Endothelial cell of umbilical vein (primary cell): Measurements from ENCODE around the gene DCAF6. TPM values are rescaled to one million over a fixed set of nuclear protein-coding genes. Genes with fewer than 3 reads are reported as not detected.

Source experiments
- BruUV-seq: library from RNA; stranded (reverse); fragments of 400-500 nt; replicated peaks from 2 replicates; lab custom pipeline; 2021; lab: Mats Ljungman, UMichigan
- CTCF ChIA-PET: fragments of 300-600, 350-600 bp; sonication (Branson Sonifier 250); formaldehyde crosslinking; loops from one replicate; lab custom pipeline; 2021; ENCODE audit warnings: antibody characterized with exemption, inconsistent platforms; lab: Charles Lee
- POLR2A ChIA-PET: fragments of 300-600, 350-600 bp; sonication (Branson Sonifier 250); formaldehyde crosslinking; loops from one replicate; lab custom pipeline; 2021; ENCODE audit warnings: antibody characterized with exemption, inconsistent platforms; lab: Charles Lee
- DNase-seq: peaks from one replicate; pipeline ENCODE4 v3.0.0-alpha.2; 2011; ENCODE audit warnings: low read depth, low spot score
- FAIRE-seq: peaks from 2 replicates; lab custom pipeline; 2011; peaks lifted over from hg19 to GRCh38; lab: Jason Lieb, UNC
- H2AFZ ChIP-seq: 2 replicates; pipeline ENCODE4 v1.6.0; 2012; ENCODE audit warnings: low read depth, low read length, control low read depth, inconsistent platforms
- H3K27ac ChIP-seq: 2 replicates; pipeline ENCODE4 v1.5.1; 2011; ENCODE audit warnings: low read depth, mild to moderate bottlenecking, control low read depth, low read length, moderate library complexity; ENCODE audit not compliant: insufficient read depth
- H3K27me3 ChIP-seq, 2 experiments: 2 replicates each; pipeline versions ENCODE4 v1.6.0 to v1.6.1; 2011; ENCODE audit warnings: low read length in 2 of 2, mixed read lengths in 1 of 2; ENCODE audit not compliant: control insufficient read depth in 2 of 2, insufficient read depth in 2 of 2
- H3K36me3 ChIP-seq, 2 experiments: 2 replicates in 1 of 2; 3 replicates in 1 of 2; pipeline ENCODE4 v1.5.1; 2011; ENCODE audit warnings: low read length in 2 of 2, mild to moderate bottlenecking in 1 of 2, moderate library complexity in 1 of 2; ENCODE audit not compliant: control insufficient read depth in 2 of 2, insufficient read depth in 2 of 2; ENCODE audit errors: extremely low read depth in 1 of 2
- H3K4me1 ChIP-seq: 3 replicates; pipeline ENCODE4 v1.5.1; 2011; ENCODE audit warnings: mild to moderate bottlenecking, low read length; ENCODE audit not compliant: control insufficient read depth, insufficient read depth; ENCODE audit errors: extremely low read depth
- H3K4me2 ChIP-seq: 2 replicates; pipeline ENCODE4 v1.6.1; 2011; ENCODE audit warnings: low read length, control low read depth, mixed read lengths; ENCODE audit not compliant: insufficient read depth
- H3K4me3 ChIP-seq, 3 experiments: fragments of 200-600 bp in 1 of 3; sonication (generic), shearing (Covaris generic) in 1 of 3; replicated peaks in 1 of 3; 2 replicates each; pipeline ENCODE4 v1.5.1; 2011 to 2016; ENCODE audit warnings: control low read depth in 3 of 3, low read length in 3 of 3, mild to moderate bottlenecking in 2 of 3, inconsistent platforms in 1 of 3, low read depth in 1 of 3, moderate library complexity in 1 of 3; ENCODE audit not compliant: insufficient read depth in 1 of 3
- H3K79me2 ChIP-seq: 2 replicates; pipeline ENCODE4 v1.6.0; 2012; ENCODE audit warnings: low read length, inconsistent platforms; ENCODE audit not compliant: control insufficient read depth, insufficient read depth
- H3K9ac ChIP-seq: replicated peaks from 2 replicates; pipeline ENCODE3; 2011; ENCODE audit warnings: low read length, control low read depth; ENCODE audit not compliant: insufficient read depth; ENCODE audit errors: extremely low read depth
- H3K9me1 ChIP-seq: replicated peaks from 3 replicates; pipeline ENCODE4 v1.6.0; 2011; ENCODE audit warnings: mild to moderate bottlenecking, low read length; ENCODE audit not compliant: control insufficient read depth, insufficient read depth; ENCODE audit errors: extremely low read depth
- H3K9me3 ChIP-seq: replicated peaks from 2 replicates; pipeline ENCODE4 v1.5.1; 2012; ENCODE audit warnings: low read length, inconsistent platforms; ENCODE audit not compliant: control insufficient read depth, insufficient read depth
- H4K20me1 ChIP-seq: replicated peaks from 2 replicates; pipeline ENCODE3; 2011; ENCODE audit warnings: mild to moderate bottlenecking, low read length; ENCODE audit not compliant: control insufficient read depth, insufficient read depth; ENCODE audit errors: extremely low read depth
- EZH2 ChIP-seq: IDR thresholded peaks from 2 replicates; pipeline ENCODE4 v1.6.1; 2012; ENCODE audit warnings: borderline replicate concordance, low read depth, mild to moderate bottlenecking, moderate library complexity, low read length, inconsistent platforms; ENCODE audit not compliant: severe bottlenecking
- FOS ChIP-seq: IDR thresholded peaks from 2 replicates; pipeline ENCODE4 v1.6.1; 2011; ENCODE audit warnings: mild to moderate bottlenecking, low read length, moderate library complexity, borderline replicate concordance; ENCODE audit not compliant: insufficient read depth
- GATA2 ChIP-seq: IDR thresholded peaks from 2 replicates; pipeline ENCODE4 v1.7.0; 2011; ENCODE audit warnings: low read depth, mild to moderate bottlenecking, moderate library complexity, mixed read lengths, low read length; ENCODE audit not compliant: insufficient read length, insufficient read depth
- JUN ChIP-seq: IDR thresholded peaks from 2 replicates; pipeline ENCODE4 v1.6.1; 2011; ENCODE audit warnings: borderline replicate concordance, low read depth; ENCODE audit not compliant: insufficient read length, insufficient read depth
- MYC ChIP-seq: IDR thresholded peaks from one replicate; pipeline ENCODE4 v1.6.1; 2011; ENCODE audit warnings: mild to moderate bottlenecking, low read depth, low read length
- POLR2A ChIP-seq: IDR thresholded peaks from 2 replicates; pipeline ENCODE4 v1.6.1; 2012; ENCODE audit warnings: low read depth, mild to moderate bottlenecking, control low read depth, low read length
- POLR2AphosphoS5 ChIP-seq: IDR thresholded peaks from 2 replicates; pipeline ENCODE4 v1.6.1; 2012; ENCODE audit warnings: low read depth, mild to moderate bottlenecking, control low read depth, low read length, moderate library complexity; ENCODE audit not compliant: insufficient read depth
- dilution Hi-C: fragments of 300-500 bp; cut with MboI; formaldehyde crosslinking; loops from one replicate; pipeline ENCODE4 v1.15.0; 2019; ENCODE audit warnings: low sequenced_read_pairs; ENCODE audit not compliant: extremely low pct_ligation_motif_present
- intact Hi-C: fragments of 100-400 bp; cut with micrococcal nuclease; formaldehyde crosslinking; loops from one replicate; pipeline ENCODE4 v1.10.0; 2022
- polyA plus RNA-seq, 4 experiments: library from polyadenylated mRNA; depleted of rRNA in 3 of 4; stranded (reverse) in 3 of 4; unstranded in 1 of 4; fragments of >200 nt; gene quantifications; 2 replicates each; pipeline versions ENCODE4 v1.2.1 to v1.2.3, GENCODE V29; 2011 to 2012; ENCODE audit warnings: missing spikeins in 1 of 4
- total RNA-seq: library from RNA; stranded (reverse); gene quantifications from 2 replicates; pipeline ENCODE4 v1.2.3, GENCODE V29; 2021
- TF ChIP-seq, protein P1 (sequence below): IDR thresholded peaks from 2 replicates; pipeline ENCODE4 v1.6.1; 2011; ENCODE audit not compliant: insufficient read depth, insufficient read length

Gene DCAF6
- total and polyA plus RNA-seq, 2 donors (not counting 3 experiments of a cell fraction or from before 2014, with no cell fraction given): 28.6 to 39.4 TPM

GRCh38 chr1:168095476-168095875 is 159.0 kb downstream of the DCAF6 start:
- Histone ChIP-seq H3K4me1 (no peaks in the 10 kb centered on the region), H3K4me2 (no peak overlapping the region), H3K27me3 (no peaks in the 10 kb centered on the region), H3K9me1 (no peaks in the 10 kb centered on the region), H3K9me3 (no peaks in the 10 kb centered on the region), H3K36me3 (peaks cover 0 to 23% of the 10 kb centered on the region in 2 experiments), H3K79me2 (no peaks in the 10 kb centered on the region), H3K4me3 (no peak overlapping the region), H3K9ac (no peak overlapping the region), H4K20me1 (no peaks in the 10 kb centered on the region), H2AFZ (no peak overlapping the region), H3K27ac (no peak overlapping the region)
- intact Hi-C loops (no loop called here), dilution Hi-C loops (no loop called here)
- ChIA-PET POLR2A (no interaction called here), CTCF (interaction anchor here (1.1 to 2.2 kb wide), 2 partner anchors 10 to 13 kb away, joined by 7 to 8 read pairs; no protein-coding TSS in a partner anchor)
- BruUV-seq: no TSS peak
- DNase-seq (no peak), FAIRE-seq (no peak)
- no peak for TF ChIP-seq FOS
- TF ChIP-seq GATA2: no peak
- TF ChIP-seq EZH2: no peak
- TF ChIP-seq POLR2AphosphoS5: no peak

GRCh38 chr1:168096296-168097165 is 160.0 kb downstream of the DCAF6 start:
- no peaks in the 10 kb centered on the region for H3K4me1 ChIP-seq
- H3K27me3 ChIP-seq: no peaks in the 10 kb centered on the region
- no peak overlapping the region for H3K4me2 ChIP-seq
- H3K9ac ChIP-seq: no peak overlapping the region
- ChIA-PET POLR2A (no interaction called here), CTCF (interaction anchor here (2.2 kb wide), 1 partner anchor 14 kb away, joined by 7 read pairs; no protein-coding TSS in a partner anchor)
- H3K9me3 ChIP-seq: no peaks in the 10 kb centered on the region
- H3K9me1 ChIP-seq: no peaks in the 10 kb centered on the region
- BruUV-seq: no TSS peak
- H2AFZ ChIP-seq: no peak overlapping the region
- intact Hi-C loops (no loop called here), dilution Hi-C loops (no loop called here)
- H3K27ac ChIP-seq: no peak overlapping the region
- no peaks in the 10 kb centered on the region for H4K20me1 ChIP-seq
- TF ChIP-seq, protein P1, sequence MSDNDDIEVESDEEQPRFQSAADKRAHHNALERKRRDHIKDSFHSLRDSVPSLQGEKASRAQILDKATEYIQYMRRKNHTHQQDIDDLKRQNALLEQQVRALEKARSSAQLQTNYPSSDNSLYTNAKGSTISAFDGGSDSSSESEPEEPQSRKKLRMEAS: no peak
- no peak for TF ChIP-seq MYC
- no peak for TF ChIP-seq JUN
- TF ChIP-seq POLR2A: no peak
- H3K79me2 ChIP-seq: no peaks in the 10 kb centered on the region
- H3K4me3 ChIP-seq: no peak overlapping the region
- FAIRE-seq (no peak), DNase-seq (no peak)
- H3K36me3 ChIP-seq: peaks cover 0 to 26% of the 10 kb centered on the region in 2 experiments
